Suprapubic skin (tissue), 4 donors: Measurements from ENCODE around the gene SLC38A10.

Experiments used
- EP300 ChIP-seq: sonication (generic); formaldehyde crosslinking; IDR thresholded peaks from one replicate; pipeline ENCODE4 v1.6.1; 2017; ENCODE audit warnings: antibody characterized with exemption
- POLR2A ChIP-seq, 2 donors: fragments of 450-650 bp; IDR thresholded peaks; one replicate each; pipeline ENCODE4 v1.6.1; 2017; ENCODE audit warnings: antibody characterized with exemption in 2 of 2, mild to moderate bottlenecking in 2 of 2, moderate library complexity in 2 of 2
- POLR2AphosphoS5 ChIP-seq, 3 donors: sonication (generic); formaldehyde crosslinking; IDR thresholded peaks; one replicate each; pipeline ENCODE4 v1.6.1; 2017; ENCODE audit warnings: antibody characterized with exemption in 3 of 3
- TF ChIP-seq, protein P1 (sequence below), 2 donors: fragments of 200-600 bp in 1 of 2; fragments of 450-650 bp in 1 of 2; sonication (generic) in 1 of 2; IDR thresholded peaks; one replicate each; pipeline ENCODE4 v1.5.1; 2016 to 2019; ENCODE audit warnings: antibody characterized with exemption in 2 of 2, mild to moderate bottlenecking in 1 of 2, moderate library complexity in 1 of 2

GRCh38 chr17:81289627-81290026 lies 5.5 kb downstream of the SLC38A10 start:
- TF ChIP-seq EP300, result no peak
- TF ChIP-seq, protein P1, sequence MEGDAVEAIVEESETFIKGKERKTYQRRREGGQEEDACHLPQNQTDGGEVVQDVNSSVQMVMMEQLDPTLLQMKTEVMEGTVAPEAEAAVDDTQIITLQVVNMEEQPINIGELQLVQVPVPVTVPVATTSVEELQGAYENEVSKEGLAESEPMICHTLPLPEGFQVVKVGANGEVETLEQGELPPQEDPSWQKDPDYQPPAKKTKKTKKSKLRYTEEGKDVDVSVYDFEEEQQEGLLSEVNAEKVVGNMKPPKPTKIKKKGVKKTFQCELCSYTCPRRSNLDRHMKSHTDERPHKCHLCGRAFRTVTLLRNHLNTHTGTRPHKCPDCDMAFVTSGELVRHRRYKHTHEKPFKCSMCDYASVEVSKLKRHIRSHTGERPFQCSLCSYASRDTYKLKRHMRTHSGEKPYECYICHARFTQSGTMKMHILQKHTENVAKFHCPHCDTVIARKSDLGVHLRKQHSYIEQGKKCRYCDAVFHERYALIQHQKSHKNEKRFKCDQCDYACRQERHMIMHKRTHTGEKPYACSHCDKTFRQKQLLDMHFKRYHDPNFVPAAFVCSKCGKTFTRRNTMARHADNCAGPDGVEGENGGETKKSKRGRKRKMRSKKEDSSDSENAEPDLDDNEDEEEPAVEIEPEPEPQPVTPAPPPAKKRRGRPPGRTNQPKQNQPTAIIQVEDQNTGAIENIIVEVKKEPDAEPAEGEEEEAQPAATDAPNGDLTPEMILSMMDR (IDR thresholded peaks at IDR 0.05), result no peak
- no peak for TF ChIP-seq POLR2A (IDR thresholded peaks at IDR 0.05)
- no peak for TF ChIP-seq POLR2AphosphoS5 (IDR thresholded peaks at IDR 0.05)
